HG02938 (cell line): ENCODE data around the gene CFAP299.

Experiments used
- ATAC-seq: cut with Tn5 transposase; IDR thresholded peaks from one replicate; pipeline ENCODE4 v1.9.1; 2021; ENCODE audit warnings: mild to moderate bottlenecking, moderate library complexity; ENCODE audit not compliant: unreplicated experiment

CFAP299 gene

GRCh38 chr4:80387390-80388283, 52.1 kb downstream of the CFAP299 start:
- no peak for ATAC-seq

- no peak for ATAC-seq
These were observed 52.7 kb downstream of the CFAP299 start for GRCh38 chr4:80388284-80388607.

GRCh38 chr4:80390178-80390577, 54.6 kb downstream of the CFAP299 start:
- ATAC-seq = no peak

GRCh38 chr4:80393246-80393969, 57.9 kb downstream of the CFAP299 start:
- ATAC-seq = peak; percentile 80

GRCh38 chr4:80393970-80394250, 58.4 kb downstream of the CFAP299 start:
- ATAC-seq = no peak

GRCh38 chr4:80407246-80407645, 71.7 kb downstream of the CFAP299 start:
- ATAC-seq = no peak

GRCh38 chr4:80409809-80410208, 74.3 kb downstream of the CFAP299 start:
- no peak for ATAC-seq

- no peak for ATAC-seq
These were observed 76.8 kb downstream of the CFAP299 start for GRCh38 chr4:80412322-80412721.

GRCh38 chr4:80413086-80413485, 77.6 kb downstream of the CFAP299 start:
- no peak for ATAC-seq

- ATAC-seq = no peak
These were observed 81.5 kb downstream of the CFAP299 start for GRCh38 chr4:80417019-80417418.

GRCh38 chr4:80419946-80420345, 84.4 kb downstream of the CFAP299 start:
- ATAC-seq = no peak

GRCh38 chr4:80420638-80421037, 85.1 kb downstream of the CFAP299 start:
- ATAC-seq = no peak

GRCh38 chr4:80422727-80423404, 87.3 kb downstream of the CFAP299 start:
- ATAC-seq = peak; percentile 82

- ATAC-seq = no peak
These were observed 88.2 kb downstream of the CFAP299 start for GRCh38 chr4:80423553-80424224.

- no peak for ATAC-seq
These were observed 88.7 kb downstream of the CFAP299 start for GRCh38 chr4:80424225-80424581.

GRCh38 chr4:80425124-80426100, 89.9 kb downstream of the CFAP299 start:
- ATAC-seq = no peak

- ATAC-seq = no peak
These were observed 95.9 kb downstream of the CFAP299 start for GRCh38 chr4:80431203-80431965.

- ATAC-seq = no peak
These were observed 98.7 kb downstream of the CFAP299 start for GRCh38 chr4:80434238-80434637.

GRCh38 chr4:80438016-80438415, 102.5 kb downstream of the CFAP299 start:
- no peak for ATAC-seq
